ENCODE data around the gene PPP2R2C. TPM values are rescaled to one million over a fixed set of nuclear protein-coding genes. Genes with fewer than 3 reads are reported as not detected.

PPP2R2C gene
- total RNA-seq, 2 experiments from 2014 or later, result not detected

DNA sequence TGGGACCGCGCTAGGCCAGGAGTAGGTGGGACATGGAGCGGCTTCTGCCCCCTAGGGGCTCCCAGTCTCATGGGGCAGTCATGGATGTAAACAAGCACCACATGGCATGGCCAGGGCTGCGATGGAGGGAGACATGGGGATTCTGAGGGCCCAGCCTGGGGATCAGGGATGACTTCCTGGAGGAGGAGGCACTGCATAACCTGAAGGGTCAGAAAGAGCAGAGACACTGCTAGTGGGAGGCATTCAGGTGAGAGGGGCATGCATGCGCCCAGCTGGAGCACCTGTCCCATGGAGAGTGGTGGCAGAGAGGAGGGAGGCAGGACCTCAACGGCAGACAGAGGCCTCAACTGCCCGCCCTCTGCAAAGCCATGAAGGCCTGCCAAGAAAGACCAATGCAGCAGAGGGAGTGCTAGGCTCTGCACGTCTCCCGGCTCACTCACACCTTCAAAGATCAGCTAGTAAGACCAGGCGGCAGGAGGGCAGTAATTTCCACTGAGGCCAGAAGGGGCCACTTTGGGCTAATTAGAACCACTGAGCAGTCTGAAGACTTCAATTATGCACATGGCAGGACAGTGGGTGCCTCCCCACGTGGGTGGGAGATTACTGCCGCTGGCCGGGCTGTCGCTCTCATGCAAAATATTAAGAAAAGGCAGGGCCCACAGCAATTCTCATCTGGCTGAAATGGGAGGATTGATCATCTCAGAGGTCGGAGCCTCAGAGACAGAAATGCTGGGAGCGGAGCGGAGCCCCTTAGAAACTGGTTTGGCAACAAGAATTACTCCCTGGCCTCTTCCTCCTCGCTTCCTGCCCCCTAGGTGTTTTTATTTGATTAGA, 69.6 kb downstream of the PPP2R2C start:
- intact Hi-C loops (cut with micrococcal nuclease; ENCODE audit: unreplicated experiment), result no loop called here
- DNase-seq (ENCODE audit: low spot score), result no peak
- Histone ChIP-seq H3K9me2 (ENCODE audit: insufficient read depth, low read length) (no peaks in the 10 kb centered on the region), H3K79me2 (ENCODE audit: insufficient read depth, low read depth, low read length) (no peaks in the 10 kb centered on the region), H3K36me3 (ENCODE audit: insufficient read depth, low read length) (no peaks in the 10 kb centered on the region), H3K4me2 (ENCODE audit: low read length) (no peak overlapping the region), H3K4me1 (ENCODE audit: insufficient read depth, low read length, poor library complexity, severe bottlenecking) (no peaks in the 10 kb centered on the region), H2AFZ (ENCODE audit: low read length) (no peak overlapping the region), H4K20me1 (ENCODE audit: insufficient read depth, low read length) (no peaks in the 10 kb centered on the region), H3K4me3 (ENCODE audit: low read depth, low read length, poor library complexity, severe bottlenecking) (no peak overlapping the region), H3K9me3 (ENCODE audit: low read length) (no peaks in the 10 kb centered on the region), H3K27ac (ENCODE audit: low read depth, low read length, poor library complexity, severe bottlenecking) (no peak overlapping the region)
- ChIA-PET CTCF (ENCODE audit: unreplicated experiment) (interaction anchor here (0.6 kb wide), 1 partner anchor 205 kb away, joined by 3 read pairs; no protein-coding TSS in a partner anchor), POLR2A (no interaction called here)
- no TSS peak for BruUV-seq (replicated peaks)
- TF ChIP-seq, protein P1, sequence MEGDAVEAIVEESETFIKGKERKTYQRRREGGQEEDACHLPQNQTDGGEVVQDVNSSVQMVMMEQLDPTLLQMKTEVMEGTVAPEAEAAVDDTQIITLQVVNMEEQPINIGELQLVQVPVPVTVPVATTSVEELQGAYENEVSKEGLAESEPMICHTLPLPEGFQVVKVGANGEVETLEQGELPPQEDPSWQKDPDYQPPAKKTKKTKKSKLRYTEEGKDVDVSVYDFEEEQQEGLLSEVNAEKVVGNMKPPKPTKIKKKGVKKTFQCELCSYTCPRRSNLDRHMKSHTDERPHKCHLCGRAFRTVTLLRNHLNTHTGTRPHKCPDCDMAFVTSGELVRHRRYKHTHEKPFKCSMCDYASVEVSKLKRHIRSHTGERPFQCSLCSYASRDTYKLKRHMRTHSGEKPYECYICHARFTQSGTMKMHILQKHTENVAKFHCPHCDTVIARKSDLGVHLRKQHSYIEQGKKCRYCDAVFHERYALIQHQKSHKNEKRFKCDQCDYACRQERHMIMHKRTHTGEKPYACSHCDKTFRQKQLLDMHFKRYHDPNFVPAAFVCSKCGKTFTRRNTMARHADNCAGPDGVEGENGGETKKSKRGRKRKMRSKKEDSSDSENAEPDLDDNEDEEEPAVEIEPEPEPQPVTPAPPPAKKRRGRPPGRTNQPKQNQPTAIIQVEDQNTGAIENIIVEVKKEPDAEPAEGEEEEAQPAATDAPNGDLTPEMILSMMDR (conservative IDR thresholded peaks at IDR 0.05; ENCODE audit: low read length), result no peak
- no peak for TF ChIP-seq EZH2phosphoT487 (IDR thresholded peaks at IDR 0.05; ENCODE audit: borderline replicate concordance, low read depth, low read length)

DNA sequence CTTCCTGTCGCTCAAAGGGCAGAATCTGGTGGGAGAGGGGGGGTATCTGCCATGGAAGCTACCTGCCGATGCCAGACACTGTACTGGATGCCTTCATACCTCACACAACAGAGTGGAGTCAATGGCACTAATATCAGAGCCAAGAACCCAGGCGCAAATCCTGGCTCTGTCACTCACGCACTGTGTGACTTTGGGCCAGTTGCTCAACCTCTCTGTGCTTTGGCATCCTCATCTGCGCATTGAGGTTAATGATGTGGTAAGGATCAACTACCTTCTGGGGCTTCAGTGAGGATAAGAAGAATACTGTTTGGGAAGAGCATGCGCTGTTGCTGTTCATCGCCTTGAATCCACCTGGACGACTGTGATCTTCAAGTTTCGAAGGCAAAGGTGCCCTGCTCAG, 70.6 kb downstream of the PPP2R2C start:
- ChIA-PET POLR2A (no interaction called here), CTCF (ENCODE audit: unreplicated experiment) (interaction anchor here (0.6 kb wide), 3 partner anchors 37 to 204 kb away, joined by 3 to 7 read pairs (median 3); partner anchors contain the start of gene MAN2B2)
- intact Hi-C loops (cut with micrococcal nuclease; ENCODE audit: unreplicated experiment), result no loop called here

More for the DNA sequence above, 70.6 kb downstream of the PPP2R2C start:
- Histone ChIP-seq H3K27ac (ENCODE audit: low read depth, low read length, poor library complexity, severe bottlenecking) (no peak overlapping the region), H3K4me2 (ENCODE audit: low read length) (no peak overlapping the region), H2AFZ (ENCODE audit: low read length) (no peak overlapping the region), H3K4me1 (ENCODE audit: insufficient read depth, low read length, poor library complexity, severe bottlenecking) (no peaks in the 10 kb centered on the region), H3K9me2 (ENCODE audit: insufficient read depth, low read length) (no peaks in the 10 kb centered on the region), H3K79me2 (ENCODE audit: insufficient read depth, low read depth, low read length) (no peaks in the 10 kb centered on the region), H3K4me3 (ENCODE audit: low read depth, low read length, poor library complexity, severe bottlenecking) (no peak overlapping the region), H3K9me3 (ENCODE audit: low read length) (no peaks in the 10 kb centered on the region), H4K20me1 (ENCODE audit: insufficient read depth, low read length) (no peaks in the 10 kb centered on the region), H3K36me3 (ENCODE audit: insufficient read depth, low read length) (no peaks in the 10 kb centered on the region)
- TF ChIP-seq, protein P1 (conservative IDR thresholded peaks at IDR 0.05; ENCODE audit: low read length), result no peak
- TF ChIP-seq EZH2phosphoT487 (IDR thresholded peaks at IDR 0.05; ENCODE audit: borderline replicate concordance, low read depth, low read length), result no peak
- DNase-seq (ENCODE audit: low spot score), result no peak
- no TSS peak for BruUV-seq (replicated peaks)

All from OCI-LY7 (cell line).